B cell (primary cell): ENCODE measurements around the gene AUTS2. TPM values are rescaled to one million over a fixed set of nuclear protein-coding genes. Genes with fewer than 3 reads are reported as not detected.

ENCODE experiments used
- ATAC-seq: fragments of 200-7000 bp; cut with Tn5 transposase; one replicate; pipeline ENCODE4 v1.10.0; 2021; ENCODE audit warnings: low read depth, mild to moderate bottlenecking, moderate number of reproducible peaks, moderate library complexity
- CTCF ChIA-PET: fragments of 350-600 bp; sonication (Branson Sonifier 250); formaldehyde crosslinking; loops from one replicate; lab custom pipeline; 2021; ENCODE audit warnings: antibody characterized with exemption, inconsistent platforms; lab: Charles Lee
- POLR2A ChIA-PET: fragments of 350-600 bp; sonication (Branson Sonifier 250); formaldehyde crosslinking; loops from one replicate; lab custom pipeline; 2021; ENCODE audit warnings: antibody characterized with exemption; lab: Charles Lee
- DNase-seq: peaks from one replicate; pipeline ENCODE4 v3.0.0; 2013
- H2AFZ ChIP-seq: 2 replicates; pipeline ENCODE4 v1.6.1; 2012; ENCODE audit warnings: mild to moderate bottlenecking, low read depth, low read length; ENCODE audit not compliant: insufficient read depth, poor library complexity, severe bottlenecking
- H3K27ac ChIP-seq, 2 donors: 1 replicate in 1 of 2; 2 replicates in 1 of 2; pipeline ENCODE4 v1.5.1; 2012 to 2013; ENCODE audit warnings: low read length in 2 of 2, mild to moderate bottlenecking in 2 of 2, moderate library complexity in 1 of 2
- H3K27me3 ChIP-seq, 4 experiments: fragments of 200-600 bp in 1 of 4; sonication (generic) in 1 of 4; replicated peaks in 1 of 4; 1 replicate in 2 of 4; 2 replicates in 2 of 4; pipeline versions ENCODE4 v1.6.1 to v1.7.0; 2013 to 2016; ENCODE audit warnings: low read length in 3 of 4, mild to moderate bottlenecking in 2 of 4, mixed read lengths in 1 of 4, moderate library complexity in 1 of 4; ENCODE audit not compliant: insufficient read depth in 4 of 4, control insufficient read depth in 3 of 4; ENCODE audit errors: control extremely low read depth in 1 of 4
- H3K36me3 ChIP-seq, 2 experiments: replicated peaks in 1 of 2; 1 replicate in 1 of 2; 2 replicates in 1 of 2; pipeline versions ENCODE4 v1.6.1 to v1.7.1; 2013; ENCODE audit warnings: low read length in 1 of 2; ENCODE audit not compliant: insufficient read depth in 2 of 2, control insufficient read depth in 1 of 2; ENCODE audit errors: control extremely low read depth in 1 of 2, extremely low read depth in 1 of 2
- H3K4me1 ChIP-seq, 2 donors: fragments of 200-600 bp in 1 of 2; sonication (generic) in 1 of 2; 1 replicate in 1 of 2; 2 replicates in 1 of 2; pipeline versions ENCODE4 v1.5.1 to v1.6.1; 2013 to 2017; ENCODE audit warnings: low read length in 2 of 2; ENCODE audit not compliant: control insufficient read depth in 2 of 2, insufficient read depth in 2 of 2
- H3K4me2 ChIP-seq: replicated peaks from 2 replicates; pipeline ENCODE3; 2012; ENCODE audit warnings: mild to moderate bottlenecking, low read depth, low read length; ENCODE audit not compliant: poor library complexity, severe bottlenecking
- H3K4me3 ChIP-seq, 5 experiments: fragments of 200-600 bp in 1 of 5; sonication (generic) in 1 of 5; 1 replicate in 3 of 5; 2 replicates in 2 of 5; pipeline versions ENCODE4 v1.5.1 to v1.7.0; 2011 to 2016; ENCODE audit warnings: low read length in 4 of 5, mild to moderate bottlenecking in 4 of 5, low read depth in 2 of 5, control low read depth in 1 of 5, moderate library complexity in 1 of 5; ENCODE audit not compliant: insufficient read depth in 1 of 5; ENCODE audit errors: control extremely low read depth in 1 of 5, extremely low read depth in 1 of 5
- H3K79me2 ChIP-seq: fragments of 200-600 bp; sonication (generic); one replicate; pipeline ENCODE4 v1.6.0; 2016; ENCODE audit warnings: low read length; ENCODE audit not compliant: control insufficient read depth, insufficient read depth
- H3K9ac ChIP-seq: fragments of 200-600 bp; sonication (generic); 2 replicates; pipeline ENCODE4 v1.6.1; 2017; ENCODE audit warnings: mild to moderate bottlenecking, low read length, moderate library complexity
- H3K9me3 ChIP-seq, 3 donors: one replicate each; pipeline versions ENCODE4 v1.6.1 to v1.7.1; 2013; ENCODE audit warnings: low read length in 2 of 3; ENCODE audit not compliant: control insufficient read depth in 2 of 3, insufficient read depth in 1 of 3; ENCODE audit errors: control extremely low read depth in 1 of 3
- H4K20me1 ChIP-seq: 2 replicates; pipeline ENCODE4 v1.6.0; 2012; ENCODE audit warnings: mild to moderate bottlenecking, low read length; ENCODE audit not compliant: insufficient read depth, control insufficient read depth, poor library complexity, severe bottlenecking
- H3K27ac Mint-ChIP-seq: one replicate; pipeline ENCODE4 v1.8.0; 2021; ENCODE audit warnings: mixed read lengths
- H3K27me3 Mint-ChIP-seq: one replicate; pipeline ENCODE4 v1.8.0; 2021; ENCODE audit warnings: mixed read lengths
- H3K4me1 Mint-ChIP-seq: one replicate; pipeline ENCODE4 v1.8.0; 2021; ENCODE audit warnings: mixed read lengths
- H3K4me3 Mint-ChIP-seq: one replicate; pipeline ENCODE4 v1.8.0; 2021; ENCODE audit warnings: mixed read lengths
- H3K9me3 Mint-ChIP-seq: one replicate; pipeline ENCODE4 v1.8.0; 2022; ENCODE audit warnings: mixed read lengths; ENCODE audit not compliant: insufficient read depth
- EZH2 ChIP-seq: IDR thresholded peaks from 2 replicates; pipeline ENCODE4 v1.6.1; 2012; ENCODE audit warnings: borderline replicate concordance, low read depth, mild to moderate bottlenecking, moderate library complexity, low read length; ENCODE audit not compliant: insufficient read depth, poor library complexity, severe bottlenecking
- WGBS: methylation state at CpG from one replicate; pipeline ENCODE4 v1.1.5; 2013; ENCODE audit warnings: missing lambda C conversion rate; ENCODE audit not compliant: insufficient coverage; 5-methylcytosine and 5-hydroxymethylcytosine counted together
- intact Hi-C: fragments of 100-400 bp; cut with micrococcal nuclease; formaldehyde crosslinking; loops from one replicate; pipeline ENCODE4 v1.10.0; 2022
- polyA plus RNA-seq: library from polyadenylated mRNA; depleted of rRNA; stranded (reverse); fragments of >200 nt; gene quantifications from 2 replicates; pipeline ENCODE4 v1.2.3, GENCODE V29; 2012
- total RNA-seq, 2 donors: library from RNA; stranded (reverse); fragments of 120-200 nt in 1 of 2; gene quantifications; 1 replicate in 1 of 2; 2 replicates in 1 of 2; pipeline versions ENCODE4 v1.2.3 to v1.2.4, GENCODE V29; 2013 to 2022
- TF ChIP-seq, protein P1 (sequence below): fragments of 200-600 bp; IDR thresholded peaks from one replicate; pipeline ENCODE4 v1.8.0; 2022; ENCODE audit warnings: antibody characterized with exemption, mild to moderate bottlenecking

The AUTS2 gene
- total and polyA plus RNA-seq, 2 donors (not counting 1 experiment from before 2014, with no cell fraction given) = 22.3 to 35.0 TPM

DNA sequence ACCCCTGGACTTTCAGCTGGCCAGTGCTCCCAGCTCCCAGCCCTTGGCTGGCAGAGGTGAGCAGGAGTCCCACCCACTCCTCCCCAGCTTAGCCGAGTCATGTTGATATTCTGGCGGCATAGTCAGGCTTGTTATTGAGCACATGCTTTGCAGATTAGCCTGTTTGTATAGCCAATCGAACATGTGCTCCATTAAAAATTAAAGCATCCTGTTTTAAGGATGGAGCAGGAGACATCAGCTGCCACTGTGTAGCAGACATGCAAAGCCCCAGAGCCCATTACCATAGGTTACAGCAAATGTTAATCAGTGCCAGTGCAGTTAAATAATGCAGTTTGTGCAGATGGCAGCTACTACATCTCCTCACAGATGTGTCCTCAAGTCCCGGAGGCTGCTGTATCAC, 959.1 kb downstream of the AUTS2 start:
- H3K4me1 ChIP-seq = no peaks in the 10 kb centered on the region
- no peak overlapping the region for H3K27ac Mint-ChIP-seq
- no peaks in the 10 kb centered on the region for H3K27me3 ChIP-seq
- DNase-seq (no peak), ATAC-seq (no peak)
- H3K79me2 ChIP-seq = no peaks in the 10 kb centered on the region
- H3K27me3 Mint-ChIP-seq = no peaks in the 10 kb centered on the region
- intact Hi-C loops = no loop called here
- H3K4me3 Mint-ChIP-seq = no peak overlapping the region
- H4K20me1 ChIP-seq = no peaks in the 10 kb centered on the region
- H3K4me1 Mint-ChIP-seq = no peaks in the 10 kb centered on the region
- no peak overlapping the region for H3K27ac ChIP-seq
- POLR2A ChIA-PET = no interaction called here
- H3K9ac ChIP-seq = no peak overlapping the region
- H3K9me3 ChIP-seq = peaks cover 0 to 9% (median 0%) of the 10 kb centered on the region in 3 donors
- no peak overlapping the region for H2AFZ ChIP-seq
- no peaks in the 10 kb centered on the region for H3K9me3 Mint-ChIP-seq
- WGBS = 98% methylated on average over 4 of the region's 4 CpGs
- no peak overlapping the region for H3K4me3 ChIP-seq
- CTCF ChIA-PET = no interaction called here
- TF ChIP-seq, protein P1, sequence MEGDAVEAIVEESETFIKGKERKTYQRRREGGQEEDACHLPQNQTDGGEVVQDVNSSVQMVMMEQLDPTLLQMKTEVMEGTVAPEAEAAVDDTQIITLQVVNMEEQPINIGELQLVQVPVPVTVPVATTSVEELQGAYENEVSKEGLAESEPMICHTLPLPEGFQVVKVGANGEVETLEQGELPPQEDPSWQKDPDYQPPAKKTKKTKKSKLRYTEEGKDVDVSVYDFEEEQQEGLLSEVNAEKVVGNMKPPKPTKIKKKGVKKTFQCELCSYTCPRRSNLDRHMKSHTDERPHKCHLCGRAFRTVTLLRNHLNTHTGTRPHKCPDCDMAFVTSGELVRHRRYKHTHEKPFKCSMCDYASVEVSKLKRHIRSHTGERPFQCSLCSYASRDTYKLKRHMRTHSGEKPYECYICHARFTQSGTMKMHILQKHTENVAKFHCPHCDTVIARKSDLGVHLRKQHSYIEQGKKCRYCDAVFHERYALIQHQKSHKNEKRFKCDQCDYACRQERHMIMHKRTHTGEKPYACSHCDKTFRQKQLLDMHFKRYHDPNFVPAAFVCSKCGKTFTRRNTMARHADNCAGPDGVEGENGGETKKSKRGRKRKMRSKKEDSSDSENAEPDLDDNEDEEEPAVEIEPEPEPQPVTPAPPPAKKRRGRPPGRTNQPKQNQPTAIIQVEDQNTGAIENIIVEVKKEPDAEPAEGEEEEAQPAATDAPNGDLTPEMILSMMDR = no peak
- TF ChIP-seq EZH2 = no peak
- no peak overlapping the region for H3K4me2 ChIP-seq
- peaks cover 0 to 6% of the 10 kb centered on the region in 2 experiments for H3K36me3 ChIP-seq

DNA sequence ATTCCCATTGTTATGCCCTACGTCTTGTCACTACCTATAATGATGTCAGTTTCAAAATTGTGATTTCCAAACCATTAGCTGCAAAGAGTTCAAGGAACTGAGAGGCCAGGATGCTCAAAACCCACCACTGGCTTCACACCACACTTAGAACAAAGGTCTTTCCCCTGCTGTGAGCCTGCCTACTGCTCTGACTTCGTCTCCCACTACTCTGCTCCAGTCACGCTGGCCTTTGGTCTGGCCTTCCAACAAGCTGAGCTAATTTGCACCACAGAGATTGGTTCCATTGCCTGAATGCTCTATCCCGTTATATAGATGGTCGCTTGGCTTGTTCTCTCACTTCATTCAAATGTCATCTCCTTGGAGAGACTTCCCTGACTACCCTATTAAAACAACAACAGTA, 961.5 kb downstream of the AUTS2 start:
- Histone ChIP-seq H3K9me3 (peaks cover 0 to 9% (median 0%) of the 10 kb centered on the region in 3 donors), H3K4me2 (no peak overlapping the region)
- intact Hi-C loops = no loop called here

More for the DNA sequence above, 961.5 kb downstream of the AUTS2 start:
- H3K4me3 ChIP-seq = no peak overlapping the region
- H4K20me1 ChIP-seq = no peaks in the 10 kb centered on the region
- no peak overlapping the region for H2AFZ ChIP-seq
- ChIA-PET POLR2A (no interaction called here), CTCF (no interaction called here)
- Mint-ChIP-seq H3K27me3 (no peaks in the 10 kb centered on the region), H3K9me3 (no peaks in the 10 kb centered on the region), H3K4me1 (no peaks in the 10 kb centered on the region), H3K27ac (no peak overlapping the region), H3K4me3 (no peak overlapping the region)
- no peak for ATAC-seq
- no peaks in the 10 kb centered on the region for H3K79me2 ChIP-seq
- H3K9ac ChIP-seq = no peak overlapping the region
- no peak overlapping the region for H3K27ac ChIP-seq
- H3K27me3 ChIP-seq = no peaks in the 10 kb centered on the region
- no peak for DNase-seq
- no peak for TF ChIP-seq EZH2
- TF ChIP-seq, protein P1 = no peak
- peaks cover 0 to 6% of the 10 kb centered on the region in 2 experiments for H3K36me3 ChIP-seq
- no peaks in the 10 kb centered on the region for H3K4me1 ChIP-seq
- WGBS = 98% methylated on average over 5 of the region's 5 CpGs
